IPS-15b (cell line): ENCODE results near the gene HIVEP2.
"Not testable (repeated sequence)": the region's sequence is repeated elsewhere in the genome, so short reads cannot be mapped to it uniquely, and the experiment has no call there.

ENCODE experiments used
- H3K27me3 ChIP-seq: one replicate; pipeline ENCODE4 v1.6.1; 2013; ENCODE audit warnings: low read length; ENCODE audit not compliant: control insufficient read depth, insufficient read depth
- H3K36me3 ChIP-seq: one replicate; pipeline ENCODE4 v1.6.1; 2013; ENCODE audit warnings: low read length; ENCODE audit not compliant: control insufficient read depth, insufficient read depth
- H3K4me1 ChIP-seq: one replicate; pipeline ENCODE4 v1.6.1; 2013; ENCODE audit warnings: mild to moderate bottlenecking, low read length; ENCODE audit not compliant: control insufficient read depth, insufficient read depth
- H3K4me3 ChIP-seq: one replicate; pipeline ENCODE4 v1.5.1; 2013; ENCODE audit warnings: low read depth, low read length
- H3K9ac ChIP-seq: one replicate; pipeline ENCODE4 v1.6.1; 2013; ENCODE audit warnings: low read depth, mild to moderate bottlenecking, low read length
- H3K9me3 ChIP-seq: one replicate; pipeline ENCODE4 v1.6.1; 2013; ENCODE audit warnings: mild to moderate bottlenecking, low read length; ENCODE audit not compliant: control insufficient read depth, insufficient read depth

Gene HIVEP2

GRCh38 chr6:142945049-142945445, at the start of gene HIVEP2:
Gene HIVEP2 (minus strand): TSS chr6:142945176. CDS start chr6:142774738, 170,438 bp downstream.
- Histone ChIP-seq H3K9me3 (no peaks in the 10 kb centered on the region), H3K4me3 (peak within 1 kb of the TSS; percentile 94), H3K36me3 (no peaks in the 10 kb centered on the region), H3K9ac (peak within 1 kb of the TSS; percentile 97), H3K4me1 (peaks cover 5% of the 10 kb centered on the region), H3K27me3 (no peaks in the 10 kb centered on the region)

GRCh38 chr6:142993977-142994376, 49.0 kb upstream of the HIVEP2 start:
- H3K4me1 ChIP-seq: no peaks in the 10 kb centered on the region
- no peaks in the 10 kb centered on the region for H3K27me3 ChIP-seq
- no peaks in the 10 kb centered on the region for H3K36me3 ChIP-seq
- H3K4me3 ChIP-seq: no peak overlapping the region
- no peak overlapping the region for H3K9ac ChIP-seq
- H3K9me3 ChIP-seq: no peaks in the 10 kb centered on the region

GRCh38 chr6:142987490-142987889, 42.5 kb upstream of the HIVEP2 start:
- no peak overlapping the region for H3K4me3 ChIP-seq
- H3K9me3 ChIP-seq: no peaks in the 10 kb centered on the region
- H3K9ac ChIP-seq: no peak overlapping the region
- no peaks in the 10 kb centered on the region for H3K27me3 ChIP-seq
- H3K36me3 ChIP-seq: no peaks in the 10 kb centered on the region
- H3K4me1 ChIP-seq: no peaks in the 10 kb centered on the region

- H3K9ac ChIP-seq: no peak overlapping the region
- H3K4me1 ChIP-seq: no peaks in the 10 kb centered on the region
- H3K36me3 ChIP-seq: no peaks in the 10 kb centered on the region
- no peaks in the 10 kb centered on the region for H3K9me3 ChIP-seq
- no peaks in the 10 kb centered on the region for H3K27me3 ChIP-seq
- H3K4me3 ChIP-seq: no peak overlapping the region
These were observed 40.3 kb upstream of the HIVEP2 start for GRCh38 chr6:142985281-142985680.

- Histone ChIP-seq H3K36me3 (no peaks in the 10 kb centered on the region), H3K9ac (no peak overlapping the region), H3K9me3 (no peaks in the 10 kb centered on the region), H3K4me1 (no peaks in the 10 kb centered on the region), H3K4me3 (no peak overlapping the region), H3K27me3 (no peaks in the 10 kb centered on the region)
These were observed 39.4 kb upstream of the HIVEP2 start for GRCh38 chr6:142984386-142984785.

- Histone ChIP-seq H3K4me1 (no peaks in the 10 kb centered on the region), H3K36me3 (no peaks in the 10 kb centered on the region), H3K9ac (no peak overlapping the region), H3K9me3 (no peaks in the 10 kb centered on the region), H3K27me3 (no peaks in the 10 kb centered on the region), H3K4me3 (no peak overlapping the region)
These were observed 30.4 kb upstream of the HIVEP2 start for GRCh38 chr6:142975365-142975764.

GRCh38 chr6:142970941-142971340, 26.0 kb upstream of the HIVEP2 start:
- not testable (repeated sequence) for H3K36me3 ChIP-seq, H3K9ac ChIP-seq, H3K4me3 ChIP-seq, H3K4me1 ChIP-seq, H3K27me3 ChIP-seq, H3K9me3 ChIP-seq

GRCh38 chr6:142968601-142969000, 23.6 kb upstream of the HIVEP2 start:
- Histone ChIP-seq H3K27me3 (no peaks in the 10 kb centered on the region), H3K9me3 (no peaks in the 10 kb centered on the region), H3K9ac (no peak overlapping the region), H3K36me3 (no peaks in the 10 kb centered on the region), H3K4me3 (no peak overlapping the region), H3K4me1 (no peaks in the 10 kb centered on the region)

- Histone ChIP-seq H3K27me3 (no peaks in the 10 kb centered on the region), H3K9me3 (no peaks in the 10 kb centered on the region), H3K36me3 (no peaks in the 10 kb centered on the region), H3K4me1 (no peaks in the 10 kb centered on the region), H3K4me3 (no peak overlapping the region), H3K9ac (no peak overlapping the region)
These were observed 21.3 kb upstream of the HIVEP2 start for GRCh38 chr6:142966294-142966693.

- Histone ChIP-seq H3K9me3 (no peaks in the 10 kb centered on the region), H3K4me3 (no peak overlapping the region), H3K27me3 (no peaks in the 10 kb centered on the region), H3K36me3 (no peaks in the 10 kb centered on the region), H3K9ac (no peak overlapping the region), H3K4me1 (no peaks in the 10 kb centered on the region)
These were observed 20.2 kb upstream of the HIVEP2 start for GRCh38 chr6:142965164-142965563.

GRCh38 chr6:142960098-142960497, 15.1 kb upstream of the HIVEP2 start:
- Histone ChIP-seq H3K9ac (no peak overlapping the region), H3K4me1 (no peaks in the 10 kb centered on the region), H3K9me3 (no peaks in the 10 kb centered on the region), H3K36me3 (no peaks in the 10 kb centered on the region), H3K27me3 (no peaks in the 10 kb centered on the region), H3K4me3 (no peak overlapping the region)

GRCh38 chr6:142958343-142958742, 13.4 kb upstream of the HIVEP2 start:
- Histone ChIP-seq H3K9ac (no peak overlapping the region), H3K4me3 (no peak overlapping the region), H3K4me1 (no peaks in the 10 kb centered on the region), H3K27me3 (no peaks in the 10 kb centered on the region), H3K9me3 (no peaks in the 10 kb centered on the region), H3K36me3 (no peaks in the 10 kb centered on the region)

GRCh38 chr6:142956726-142957125, 11.8 kb upstream of the HIVEP2 start:
- Histone ChIP-seq H3K9ac (no peak overlapping the region), H3K4me1 (no peaks in the 10 kb centered on the region), H3K27me3 (no peaks in the 10 kb centered on the region), H3K9me3 (no peaks in the 10 kb centered on the region), H3K36me3 (no peaks in the 10 kb centered on the region), H3K4me3 (no peak overlapping the region)
